Inflammatory macrophage treated with lipopolysaccharide for 1 hour (primary cell): ENCODE measurements around the gene RHEX.

Experiments used
- DNase-seq, 2 donors: peaks; one replicate each; pipeline ENCODE4 v3.0.0-alpha.2; 2020 to 2022

The RHEX gene, protein sequence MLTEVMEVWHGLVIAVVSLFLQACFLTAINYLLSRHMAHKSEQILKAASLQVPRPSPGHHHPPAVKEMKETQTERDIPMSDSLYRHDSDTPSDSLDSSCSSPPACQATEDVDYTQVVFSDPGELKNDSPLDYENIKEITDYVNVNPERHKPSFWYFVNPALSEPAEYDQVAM

GRCh38 chr1:206052919-206053610 lies at the start of gene RHEX:
TSS of gene RHEX (plus strand) at chr1:206053173. CDS start at chr1:206097829, 44,656 bp downstream.
- peak in 1 of 2 donors; percentile 34 for DNase-seq

- no peak for DNase-seq
These were observed 48.8 kb upstream of the RHEX start for GRCh38 chr1:206003854-206004800.

DNA sequence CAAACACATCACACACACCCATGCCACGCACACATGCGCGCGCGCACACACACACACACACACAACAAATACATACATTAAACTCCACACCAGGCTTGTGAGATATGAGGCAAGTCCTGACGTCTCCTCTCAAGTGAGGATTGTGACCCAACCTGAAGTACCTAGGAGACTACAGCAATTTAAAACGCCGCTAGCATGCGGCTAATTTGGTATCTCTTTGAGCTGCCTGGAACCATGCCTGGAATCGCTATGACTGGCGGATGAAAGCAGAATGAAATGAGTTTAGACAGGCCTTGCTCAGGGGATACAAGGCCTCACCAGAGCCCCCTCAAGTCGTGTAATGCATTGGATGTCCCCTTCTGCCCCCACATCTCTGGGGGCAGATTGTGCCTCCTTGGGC lies 48.1 kb upstream of the RHEX start:
- no peak for DNase-seq

- no peak for DNase-seq
These were observed 47.7 kb upstream of the RHEX start for GRCh38 chr1:206005234-206005633.

DNA sequence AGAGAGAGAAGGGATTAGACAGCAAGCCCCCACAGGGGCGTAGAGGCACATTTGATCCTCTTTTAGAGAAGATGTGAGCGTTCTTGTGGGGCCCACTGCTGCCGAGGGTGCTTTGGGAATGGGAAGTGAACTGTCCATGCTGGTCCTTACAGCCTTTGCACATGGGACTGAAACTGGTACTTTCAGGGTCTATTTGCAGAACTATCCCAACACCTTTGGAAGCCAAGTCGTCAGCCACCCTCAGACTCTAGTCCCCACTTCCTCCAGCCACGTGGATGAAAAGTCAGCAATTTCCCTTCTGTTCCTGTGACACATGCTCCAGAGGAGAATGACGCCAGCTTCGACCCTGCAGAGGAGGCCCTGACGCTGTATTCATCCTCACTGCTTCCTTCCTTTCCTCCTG lies 47.2 kb upstream of the RHEX start:
- peak; percentile 77 to 93 for DNase-seq

GRCh38 chr1:206006946-206007345 lies 46.0 kb upstream of the RHEX start:
- DNase-seq: no peak

DNA sequence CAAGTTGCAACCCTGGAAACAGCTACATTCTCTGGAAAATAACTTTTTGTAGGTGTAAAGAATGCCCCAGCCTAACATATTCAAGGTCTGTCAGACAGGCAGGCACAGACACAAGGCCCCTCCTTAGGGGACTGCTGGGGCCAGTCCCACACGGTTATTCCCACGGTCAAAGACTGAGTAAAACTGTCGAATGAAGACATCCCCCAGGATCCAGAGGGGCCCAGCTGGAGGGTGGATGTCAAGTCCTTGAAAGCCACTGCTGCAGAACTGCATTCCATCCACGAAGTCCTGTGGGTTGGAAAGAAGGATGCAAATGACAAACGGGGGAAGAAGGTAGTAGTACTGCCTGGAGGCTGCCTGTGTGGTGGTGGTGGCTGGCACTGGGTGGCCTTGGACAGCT lies 42.9 kb upstream of the RHEX start:
- no peak for DNase-seq

- DNase-seq: no peak
These were observed 41.9 kb upstream of the RHEX start for GRCh38 chr1:206011057-206011456.

DNA sequence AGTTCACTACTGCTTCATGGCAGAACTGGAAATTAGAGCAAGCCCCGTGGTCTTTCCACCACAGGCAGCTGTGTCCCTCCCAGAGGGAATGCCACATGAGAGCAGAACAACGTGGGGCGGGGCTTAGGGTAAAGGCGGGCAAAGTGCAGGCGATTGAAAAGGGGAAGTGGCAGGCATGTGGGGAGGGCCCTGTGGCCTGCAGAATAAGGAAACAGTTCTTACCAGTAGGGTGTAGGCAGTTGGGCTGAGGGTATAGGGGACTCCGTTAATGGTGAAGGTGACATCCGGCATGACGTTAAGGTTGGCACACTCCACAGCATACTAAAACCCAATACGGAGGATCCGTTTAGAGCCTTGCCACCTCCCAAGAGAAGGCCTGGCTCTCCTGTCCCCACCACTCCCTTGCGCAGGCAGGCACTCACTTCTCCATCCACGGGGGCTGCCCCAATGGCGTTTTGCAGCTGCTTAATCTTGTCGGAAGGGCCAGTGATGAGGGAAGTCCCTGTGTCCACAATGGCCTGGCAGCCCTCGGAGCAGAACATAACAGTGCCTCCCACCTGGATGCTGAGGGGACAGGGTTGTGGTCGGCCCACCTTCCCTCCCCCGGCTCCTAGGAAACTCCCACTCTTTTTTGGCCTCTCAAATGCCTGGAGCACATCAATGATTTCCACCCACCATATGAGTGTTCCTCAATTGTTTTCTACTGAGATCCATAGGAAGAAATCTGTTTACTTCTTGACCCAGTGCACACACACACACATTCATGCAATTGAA lies 40.7 kb upstream of the RHEX start:
- peak; percentile 94 to 96 for DNase-seq

GRCh38 chr1:206013026-206013795 lies 39.8 kb upstream of the RHEX start:
- no peak for DNase-seq

GRCh38 chr1:206014601-206015000 lies 38.4 kb upstream of the RHEX start:
- no peak for DNase-seq

GRCh38 chr1:206015071-206015470 lies 37.9 kb upstream of the RHEX start:
- no peak for DNase-seq

- DNase-seq: no peak
These were observed 32.5 kb upstream of the RHEX start for GRCh38 chr1:206020393-206021007.

DNA sequence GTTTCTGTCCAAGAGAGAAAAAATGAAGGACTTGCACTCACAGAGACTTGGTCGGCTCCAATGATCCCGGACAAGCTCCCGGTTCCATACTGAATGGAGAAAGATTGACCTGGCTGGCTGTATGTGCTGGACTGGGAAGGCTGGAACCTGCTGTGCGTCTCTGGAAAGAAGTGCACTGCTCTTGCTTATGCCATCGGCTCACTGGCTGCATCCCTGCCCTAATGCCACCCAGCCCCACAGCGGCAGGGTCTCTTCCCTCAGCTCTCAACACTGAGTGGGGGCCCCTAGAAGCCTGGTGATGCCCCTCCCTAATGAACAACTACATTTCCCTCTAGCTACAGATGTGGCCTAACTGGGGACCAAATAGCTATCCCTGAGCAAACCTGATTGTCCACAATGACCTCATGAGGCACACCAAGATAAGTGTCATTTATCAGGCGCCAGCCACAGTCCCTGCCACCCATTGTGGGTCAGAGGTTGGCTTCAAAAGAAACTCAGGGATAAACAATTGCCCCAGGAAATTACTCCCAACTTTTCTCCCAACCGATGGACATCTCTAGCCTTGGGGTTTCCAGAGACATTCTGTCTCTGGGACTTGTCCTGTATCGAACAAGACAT lies 31.9 kb upstream of the RHEX start:
- DNase-seq: no peak

GRCh38 chr1:206021626-206022365 lies 31.2 kb upstream of the RHEX start:
- no peak for DNase-seq

DNA sequence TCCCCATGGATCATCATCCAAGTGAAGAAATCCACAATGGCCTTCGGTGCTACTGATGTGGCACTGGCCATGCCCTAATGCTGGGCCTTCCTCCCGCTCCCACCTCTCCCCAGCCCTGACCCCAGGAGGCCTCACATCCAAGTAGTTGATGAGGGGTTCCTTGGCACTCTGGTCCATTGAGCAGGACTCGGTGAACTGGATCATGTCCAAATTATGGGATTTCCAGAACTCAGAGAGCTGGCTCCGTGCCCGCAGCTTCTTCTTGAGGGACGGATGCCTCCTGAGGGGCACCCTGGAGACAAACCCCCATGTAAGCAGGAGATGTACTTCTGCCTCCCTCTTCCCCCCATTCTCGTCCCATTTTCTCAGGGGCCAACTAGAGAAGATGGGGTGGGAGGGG lies 30.2 kb upstream of the RHEX start:
- no peak for DNase-seq

GRCh38 chr1:206023695-206024094 lies 29.3 kb upstream of the RHEX start, which contains the start of gene CTSE:
TSS of gene CTSE (minus strand) at chr1:206023895. CDS start at chr1:206023791, 104 bp downstream.
- DNase-seq: no peak

- DNase-seq: no peak
These were observed 27.6 kb upstream of the RHEX start for GRCh38 chr1:206025283-206025820.

GRCh38 chr1:206029484-206029883 lies 23.5 kb upstream of the RHEX start:
- DNase-seq: no peak

DNA sequence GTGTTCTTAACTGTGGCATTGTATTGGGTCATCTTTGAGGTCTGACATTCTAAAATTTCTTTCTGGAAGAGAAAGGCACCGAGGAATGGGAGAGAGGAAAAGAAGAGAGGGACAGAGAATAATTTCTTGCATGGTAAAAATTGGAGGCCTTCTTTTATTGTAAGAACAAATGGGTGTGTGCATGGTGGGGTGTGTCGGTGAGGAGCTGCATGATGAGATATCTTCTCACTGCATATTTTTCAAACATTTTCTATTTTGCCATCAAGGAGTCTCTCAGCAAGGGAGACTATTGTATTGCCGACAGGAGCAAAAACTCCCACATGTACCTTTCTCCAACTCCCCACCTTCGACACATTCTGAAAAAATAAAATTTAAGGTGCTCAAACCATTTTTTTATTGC lies 22.8 kb upstream of the RHEX start:
- no peak for DNase-seq
